Fibroblast of mammary gland (primary cell): ENCODE measurements around the gene LHFPL2.

Experiments used
- DNase-seq: peaks from one replicate; pipeline ENCODE4 v3.0.0-alpha.2; 2010; ENCODE audit warnings: low read depth
- H3K4me3 ChIP-seq: 2 replicates; pipeline ENCODE4 v1.5.1; 2011; ENCODE audit warnings: low read depth, mild to moderate bottlenecking, low read length, moderate library complexity; ENCODE audit not compliant: control insufficient read depth
- CTCF ChIP-seq: conservative IDR thresholded peaks from 2 replicates; pipeline ENCODE4 v1.5.1; 2011; ENCODE audit warnings: low read depth, low read length, inconsistent platforms; ENCODE audit not compliant: control insufficient read depth, insufficient read depth

The LHFPL2 gene

GRCh38 chr5:78607864-78608263 lies 40.7 kb downstream of the LHFPL2 start:
- TF ChIP-seq CTCF, result no peak
- H3K4me3 ChIP-seq, result no peak overlapping the region
- no peak for DNase-seq

- no peak overlapping the region for H3K4me3 ChIP-seq
- DNase-seq, result no peak
- no peak for TF ChIP-seq CTCF
These were observed 42.3 kb downstream of the LHFPL2 start for GRCh38 chr5:78606241-78606640.

GRCh38 chr5:78605611-78606010 lies 43.0 kb downstream of the LHFPL2 start:
- no peak for TF ChIP-seq CTCF
- DNase-seq, result no peak
- H3K4me3 ChIP-seq, result no peak overlapping the region

- no peak overlapping the region for H3K4me3 ChIP-seq
- no peak for TF ChIP-seq CTCF
- DNase-seq, result no peak
These were observed 43.8 kb downstream of the LHFPL2 start for GRCh38 chr5:78604689-78605285.

- peak; percentile 67 for DNase-seq
- TF ChIP-seq CTCF, result no peak
- H3K4me3 ChIP-seq, result no peak overlapping the region
These were observed 44.9 kb downstream of the LHFPL2 start for GRCh38 chr5:78603636-78604175.

- H3K4me3 ChIP-seq, result no peak overlapping the region
- no peak for DNase-seq
- TF ChIP-seq CTCF, result no peak
These were observed 46.2 kb downstream of the LHFPL2 start for GRCh38 chr5:78602400-78602799.
